Endothelial cell of umbilical vein (primary cell): Measurements from ENCODE around the gene HOXA11. TPM values are rescaled to one million over a fixed set of nuclear protein-coding genes. Genes with fewer than 3 reads are reported as not detected.

Experiments
- BruUV-seq: library from RNA; stranded (reverse); fragments of 400-500 nt; replicated peaks from 2 replicates; lab custom pipeline; 2021; lab: Mats Ljungman, UMichigan
- CTCF ChIA-PET: fragments of 300-600, 350-600 bp; sonication (Branson Sonifier 250); formaldehyde crosslinking; loops from one replicate; lab custom pipeline; 2021; ENCODE audit warnings: antibody characterized with exemption, inconsistent platforms; lab: Charles Lee
- POLR2A ChIA-PET: fragments of 300-600, 350-600 bp; sonication (Branson Sonifier 250); formaldehyde crosslinking; loops from one replicate; lab custom pipeline; 2021; ENCODE audit warnings: antibody characterized with exemption, inconsistent platforms; lab: Charles Lee
- DNase-seq: peaks from one replicate; pipeline ENCODE4 v3.0.0-alpha.2; 2011; ENCODE audit warnings: low read depth, low spot score
- FAIRE-seq: peaks from 2 replicates; lab custom pipeline; 2011; peaks lifted over from hg19 to GRCh38; lab: Jason Lieb, UNC
- H2AFZ ChIP-seq: 2 replicates; pipeline ENCODE4 v1.6.0; 2012; ENCODE audit warnings: low read depth, low read length, control low read depth, inconsistent platforms
- H3K27ac ChIP-seq: 2 replicates; pipeline ENCODE4 v1.5.1; 2011; ENCODE audit warnings: low read depth, mild to moderate bottlenecking, control low read depth, low read length, moderate library complexity; ENCODE audit not compliant: insufficient read depth
- H3K27me3 ChIP-seq, 2 experiments: 2 replicates each; pipeline versions ENCODE4 v1.6.0 to v1.6.1; 2011; ENCODE audit warnings: low read length in 2 of 2, mixed read lengths in 1 of 2; ENCODE audit not compliant: control insufficient read depth in 2 of 2, insufficient read depth in 2 of 2
- H3K36me3 ChIP-seq, 2 experiments: 2 replicates in 1 of 2; 3 replicates in 1 of 2; pipeline ENCODE4 v1.5.1; 2011; ENCODE audit warnings: low read length in 2 of 2, mild to moderate bottlenecking in 1 of 2, moderate library complexity in 1 of 2; ENCODE audit not compliant: control insufficient read depth in 2 of 2, insufficient read depth in 2 of 2; ENCODE audit errors: extremely low read depth in 1 of 2
- H3K4me1 ChIP-seq: 3 replicates; pipeline ENCODE4 v1.5.1; 2011; ENCODE audit warnings: mild to moderate bottlenecking, low read length; ENCODE audit not compliant: control insufficient read depth, insufficient read depth; ENCODE audit errors: extremely low read depth
- H3K4me2 ChIP-seq: 2 replicates; pipeline ENCODE4 v1.6.1; 2011; ENCODE audit warnings: low read length, control low read depth, mixed read lengths; ENCODE audit not compliant: insufficient read depth
- H3K4me3 ChIP-seq, 3 experiments: fragments of 200-600 bp in 1 of 3; sonication (generic), shearing (Covaris generic) in 1 of 3; replicated peaks in 1 of 3; 2 replicates each; pipeline ENCODE4 v1.5.1; 2011 to 2016; ENCODE audit warnings: control low read depth in 3 of 3, low read length in 3 of 3, mild to moderate bottlenecking in 2 of 3, inconsistent platforms in 1 of 3, low read depth in 1 of 3, moderate library complexity in 1 of 3; ENCODE audit not compliant: insufficient read depth in 1 of 3
- H3K79me2 ChIP-seq: 2 replicates; pipeline ENCODE4 v1.6.0; 2012; ENCODE audit warnings: low read length, inconsistent platforms; ENCODE audit not compliant: control insufficient read depth, insufficient read depth
- H3K9ac ChIP-seq: replicated peaks from 2 replicates; pipeline ENCODE3; 2011; ENCODE audit warnings: low read length, control low read depth; ENCODE audit not compliant: insufficient read depth; ENCODE audit errors: extremely low read depth
- H3K9me1 ChIP-seq: replicated peaks from 3 replicates; pipeline ENCODE4 v1.6.0; 2011; ENCODE audit warnings: mild to moderate bottlenecking, low read length; ENCODE audit not compliant: control insufficient read depth, insufficient read depth; ENCODE audit errors: extremely low read depth
- H3K9me3 ChIP-seq: replicated peaks from 2 replicates; pipeline ENCODE4 v1.5.1; 2012; ENCODE audit warnings: low read length, inconsistent platforms; ENCODE audit not compliant: control insufficient read depth, insufficient read depth
- H4K20me1 ChIP-seq: replicated peaks from 2 replicates; pipeline ENCODE3; 2011; ENCODE audit warnings: mild to moderate bottlenecking, low read length; ENCODE audit not compliant: control insufficient read depth, insufficient read depth; ENCODE audit errors: extremely low read depth
- CTCF ChIP-seq, 2 donors: IDR thresholded peaks; 1 replicate in 1 of 2; 2 replicates in 1 of 2; pipeline ENCODE4 v1.5.1; 2011; ENCODE audit warnings: low read length in 2 of 2, mild to moderate bottlenecking in 2 of 2, moderate library complexity in 2 of 2, control low read depth in 1 of 2, inconsistent platforms in 1 of 2, low read depth in 1 of 2; ENCODE audit not compliant: insufficient read depth in 1 of 2; ENCODE audit errors: extremely low read depth in 1 of 2
- EZH2 ChIP-seq: IDR thresholded peaks from 2 replicates; pipeline ENCODE4 v1.6.1; 2012; ENCODE audit warnings: borderline replicate concordance, low read depth, mild to moderate bottlenecking, moderate library complexity, low read length, inconsistent platforms; ENCODE audit not compliant: severe bottlenecking
- FOS ChIP-seq: IDR thresholded peaks from 2 replicates; pipeline ENCODE4 v1.6.1; 2011; ENCODE audit warnings: mild to moderate bottlenecking, low read length, moderate library complexity, borderline replicate concordance; ENCODE audit not compliant: insufficient read depth
- GATA2 ChIP-seq: IDR thresholded peaks from 2 replicates; pipeline ENCODE4 v1.7.0; 2011; ENCODE audit warnings: low read depth, mild to moderate bottlenecking, moderate library complexity, mixed read lengths, low read length; ENCODE audit not compliant: insufficient read length, insufficient read depth
- JUN ChIP-seq: IDR thresholded peaks from 2 replicates; pipeline ENCODE4 v1.6.1; 2011; ENCODE audit warnings: borderline replicate concordance, low read depth; ENCODE audit not compliant: insufficient read length, insufficient read depth
- MAX ChIP-seq: IDR thresholded peaks from 2 replicates; pipeline ENCODE4 v1.6.1; 2011; ENCODE audit not compliant: insufficient read depth, insufficient read length
- MYC ChIP-seq: IDR thresholded peaks from one replicate; pipeline ENCODE4 v1.6.1; 2011; ENCODE audit warnings: mild to moderate bottlenecking, low read depth, low read length
- POLR2A ChIP-seq: IDR thresholded peaks from 2 replicates; pipeline ENCODE4 v1.6.1; 2012; ENCODE audit warnings: low read depth, mild to moderate bottlenecking, control low read depth, low read length
- POLR2AphosphoS5 ChIP-seq: IDR thresholded peaks from 2 replicates; pipeline ENCODE4 v1.6.1; 2012; ENCODE audit warnings: low read depth, mild to moderate bottlenecking, control low read depth, low read length, moderate library complexity; ENCODE audit not compliant: insufficient read depth
- dilution Hi-C: fragments of 300-500 bp; cut with MboI; formaldehyde crosslinking; loops from one replicate; pipeline ENCODE4 v1.15.0; 2019; ENCODE audit warnings: low sequenced_read_pairs; ENCODE audit not compliant: extremely low pct_ligation_motif_present
- intact Hi-C: fragments of 100-400 bp; cut with micrococcal nuclease; formaldehyde crosslinking; loops from one replicate; pipeline ENCODE4 v1.10.0; 2022
- polyA plus RNA-seq, 4 experiments: library from polyadenylated mRNA; depleted of rRNA in 3 of 4; stranded (reverse) in 3 of 4; unstranded in 1 of 4; fragments of >200 nt; gene quantifications; 2 replicates each; pipeline versions ENCODE4 v1.2.1 to v1.2.3, GENCODE V29; 2011 to 2012; ENCODE audit warnings: missing spikeins in 1 of 4
- total RNA-seq: library from RNA; stranded (reverse); gene quantifications from 2 replicates; pipeline ENCODE4 v1.2.3, GENCODE V29; 2021

The HOXA11 gene
- total and polyA plus RNA-seq, 2 donors (not counting 3 experiments of a cell fraction or from before 2014, with no cell fraction given): 10.4 to 16.7 TPM

- CTCF ChIA-PET: interaction anchor here (0.6 to 4.6 kb wide), 42 partner anchors 10 to 1309 kb away, joined by 3 to 145 read pairs (median 6); partner anchors contain the start of genes HOXA10, HOXA11, HOXA3 and HOXA4
- POLR2A ChIA-PET: interaction anchor here (0.7 to 2.4 kb wide), 8 partner anchors 8 to 1879 kb away, joined by 3 to 15 read pairs (median 4); partner anchors contain the start of gene HOXA3
- H3K36me3 ChIP-seq: peaks cover 3 to 7% of the 10 kb centered on the region in 2 experiments
- BruUV-seq: no TSS peak
- DNase-seq (peak; percentile 92), FAIRE-seq (peak; percentile 78)
- no peaks in the 10 kb centered on the region for H3K27me3 ChIP-seq
- TF ChIP-seq POLR2A: no peak
- no peak for TF ChIP-seq JUN
- no peak for TF ChIP-seq MYC
- TF ChIP-seq MAX: no peak
- TF ChIP-seq POLR2AphosphoS5: peak; percentile 53
- no peak for TF ChIP-seq EZH2
- TF ChIP-seq GATA2: no peak
- TF ChIP-seq CTCF (IDR thresholded peaks at IDR 0.05; ENCODE audit: extremely low read depth in 1 of 2, insufficient read depth in 1 of 2, low read depth in 1 of 2, low read length in 2 of 2): peak; percentile 95
- no peak for TF ChIP-seq FOS
- no peaks in the 10 kb centered on the region for H3K9me1 ChIP-seq
- H3K4me2 ChIP-seq: peak overlapping the region; percentile 74
- no peaks in the 10 kb centered on the region for H4K20me1 ChIP-seq
- no peaks in the 10 kb centered on the region for H3K9me3 ChIP-seq
- peak overlapping the region in 2 of 3 experiments; percentile 44 to 63 for H3K4me3 ChIP-seq
- H3K79me2 ChIP-seq: peaks cover 76% of the 10 kb centered on the region
- peak overlapping the region; percentile 33 for H2AFZ ChIP-seq
- peak overlapping the region; percentile 78 for H3K9ac ChIP-seq
- H3K27ac ChIP-seq: peak overlapping the region; percentile 69
- H3K4me1 ChIP-seq: peaks cover 42% of the 10 kb centered on the region
- intact Hi-C loops: loop anchor here (1.0 to 5.0 kb wide), 11 partner anchors 17 to 1768 kb away; partner anchors contain the start of gene HOXA5
- dilution Hi-C loops: loop anchor here (10.0 to 25.0 kb wide), 3 partner anchors 306 to 973 kb away; no protein-coding TSS in a partner anchor
Measured at GRCh38 chr7:27160546-27161213, 24.4 kb downstream of the HOXA11 start.
